Occipital lobe (tissue), 2 donors: Measurements from ENCODE around the gene MIXL1. TPM values are rescaled to one million over a fixed set of nuclear protein-coding genes. Genes with fewer than 3 reads are reported as not detected.

Source experiments
- DNase-seq: peaks from one replicate; lab custom pipeline; 2025; lab: John Stamatoyannopoulos, UW
- total RNA-seq: library from RNA; depleted of rRNA; stranded (reverse); fragments of >200 nt; gene quantifications from one replicate; pipeline ENCODE4 v1.2.3, GENCODE V29; 2014

Gene MIXL1
- total RNA-seq, 1 donor from 2014 or later = not detected

GRCh38 chr1:226276077-226276682 lies 52.7 kb downstream of the MIXL1 start:
- no peak for DNase-seq

Other genes starting within 250 kb of the MIXL1 start
- 43.4 TPM for gene SDE2, start 224.3 kb upstream of the MIXL1 start, total RNA-seq
- 371 TPM for gene H3-3A, start 160.9 kb upstream of the MIXL1 start, total RNA-seq
- gene ACBD3, start 36.9 kb upstream of the MIXL1 start, total RNA-seq = 47.4 TPM
- 20.1 TPM for gene LIN9, start 85.5 kb downstream of the MIXL1 start, total RNA-seq
- 104 TPM for gene PARP1, start 184.4 kb downstream of the MIXL1 start, total RNA-seq